OCI-LY1 (cell line): ENCODE measurements around the gene TMEM107.

Source experiments
- EZH2 ChIP-seq: fragments of 200-600 bp; sonication (generic), shearing (Covaris generic); IDR thresholded peaks from 2 replicates; pipeline ENCODE4 v1.8.0; 2017; ENCODE audit warnings: borderline replicate concordance, mixed run types, mild to moderate bottlenecking, antibody characterized with exemption, low read length, moderate library complexity, mixed read lengths
- TF ChIP-seq, protein P1 (sequence below): fragments of 200-600 bp; sonication (generic), shearing (Covaris generic); IDR thresholded peaks from 2 replicates; pipeline ENCODE4 v1.5.1; 2017; ENCODE audit warnings: mild to moderate bottlenecking, antibody characterized with exemption, low read length, moderate library complexity, mixed read lengths

DNA sequence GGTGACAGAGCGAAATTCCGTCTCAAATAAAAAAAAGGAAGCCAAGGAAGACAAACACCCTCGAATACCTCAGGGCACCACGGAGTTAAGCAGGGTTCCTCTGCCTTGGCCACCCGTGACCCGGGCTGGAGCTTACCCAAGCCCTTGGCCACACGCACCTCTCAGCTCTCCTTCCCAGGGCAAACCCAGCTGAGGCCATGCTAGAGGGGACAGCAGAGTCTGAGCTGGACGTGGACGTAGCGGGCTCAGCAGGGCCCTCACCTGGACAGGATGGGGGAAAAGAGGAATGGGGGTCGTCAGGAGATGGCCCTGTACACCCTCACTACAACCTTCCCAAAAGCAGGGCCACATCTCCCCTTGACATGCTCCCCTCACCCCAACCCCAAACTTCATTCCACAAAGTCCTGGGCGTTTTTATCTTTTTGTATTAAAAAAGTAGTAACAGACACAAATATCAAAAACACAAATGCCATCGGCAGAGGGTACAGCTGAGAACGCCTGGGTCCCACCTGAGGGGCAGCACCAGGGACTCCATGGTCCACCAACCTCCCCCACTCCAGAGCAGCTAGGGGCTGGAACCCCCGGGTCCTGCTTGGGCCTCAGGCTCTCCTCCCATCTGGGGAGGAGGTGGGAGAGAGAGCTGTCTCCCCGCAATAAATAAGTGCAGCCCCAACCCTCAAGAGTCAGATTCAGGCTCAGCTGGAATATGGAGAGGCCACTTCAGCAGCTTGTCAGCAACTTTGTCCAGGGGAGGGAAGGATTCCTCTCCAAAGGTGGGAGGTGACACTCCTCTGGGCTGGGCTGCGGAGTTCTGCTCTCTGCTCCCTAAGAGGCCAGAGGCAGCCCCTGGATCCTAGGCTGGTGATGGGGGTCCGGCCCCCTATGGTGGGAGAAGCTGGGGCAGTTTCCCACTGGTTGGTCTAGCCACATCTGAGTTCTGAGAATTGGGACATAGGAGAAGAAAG is 35.8 kb downstream of the TMEM107 start:
- TF ChIP-seq, protein P1, sequence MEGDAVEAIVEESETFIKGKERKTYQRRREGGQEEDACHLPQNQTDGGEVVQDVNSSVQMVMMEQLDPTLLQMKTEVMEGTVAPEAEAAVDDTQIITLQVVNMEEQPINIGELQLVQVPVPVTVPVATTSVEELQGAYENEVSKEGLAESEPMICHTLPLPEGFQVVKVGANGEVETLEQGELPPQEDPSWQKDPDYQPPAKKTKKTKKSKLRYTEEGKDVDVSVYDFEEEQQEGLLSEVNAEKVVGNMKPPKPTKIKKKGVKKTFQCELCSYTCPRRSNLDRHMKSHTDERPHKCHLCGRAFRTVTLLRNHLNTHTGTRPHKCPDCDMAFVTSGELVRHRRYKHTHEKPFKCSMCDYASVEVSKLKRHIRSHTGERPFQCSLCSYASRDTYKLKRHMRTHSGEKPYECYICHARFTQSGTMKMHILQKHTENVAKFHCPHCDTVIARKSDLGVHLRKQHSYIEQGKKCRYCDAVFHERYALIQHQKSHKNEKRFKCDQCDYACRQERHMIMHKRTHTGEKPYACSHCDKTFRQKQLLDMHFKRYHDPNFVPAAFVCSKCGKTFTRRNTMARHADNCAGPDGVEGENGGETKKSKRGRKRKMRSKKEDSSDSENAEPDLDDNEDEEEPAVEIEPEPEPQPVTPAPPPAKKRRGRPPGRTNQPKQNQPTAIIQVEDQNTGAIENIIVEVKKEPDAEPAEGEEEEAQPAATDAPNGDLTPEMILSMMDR = no peak
- no peak for TF ChIP-seq EZH2
